Mesendoderm (in vitro differentiated cells): ENCODE results near the gene MACC1.

Source experiments
- DNase-seq: peaks from one replicate; pipeline ENCODE4 v3.0.0; 2013
- H2AK5ac ChIP-seq: 2 replicates; pipeline ENCODE4 v1.6.1; 2013; ENCODE audit warnings: low read length, inconsistent platforms
- H2BK120ac ChIP-seq: 2 replicates; pipeline ENCODE4 v1.6.1; 2013; ENCODE audit warnings: low read depth, mild to moderate bottlenecking, low read length, moderate library complexity, mixed read lengths
- H2BK15ac ChIP-seq: replicated peaks from 2 replicates; pipeline ENCODE4 v1.6.1; 2013; ENCODE audit warnings: low read depth, mild to moderate bottlenecking, moderate library complexity
- H2BK5ac ChIP-seq: 2 replicates; pipeline ENCODE4 v1.6.1; 2013; ENCODE audit warnings: low read length, inconsistent platforms
- H3K18ac ChIP-seq: 2 replicates; pipeline ENCODE4 v1.6.1; 2013; ENCODE audit warnings: mild to moderate bottlenecking, low read length, mixed read lengths
- H3K23ac ChIP-seq: one replicate; pipeline ENCODE4 v1.6.1; 2013; ENCODE audit warnings: low read length
- H3K27ac ChIP-seq: 2 replicates; pipeline ENCODE4 v1.5.1; 2013; ENCODE audit warnings: low read depth, mild to moderate bottlenecking, inconsistent platforms, low read length, moderate library complexity
- H3K27me3 ChIP-seq: 2 replicates; pipeline ENCODE4 v1.6.1; 2013; ENCODE audit warnings: low read length, control low read depth, mild to moderate bottlenecking, inconsistent platforms; ENCODE audit not compliant: insufficient read depth, poor library complexity
- H3K36me3 ChIP-seq: 2 replicates; pipeline ENCODE4 v1.6.1; 2013; ENCODE audit warnings: low read length, inconsistent platforms; ENCODE audit not compliant: control insufficient read depth, insufficient read depth
- H3K4ac ChIP-seq: one replicate; pipeline ENCODE4 v1.6.1; 2013; ENCODE audit warnings: low read depth, mild to moderate bottlenecking, low read length, moderate library complexity
- H3K4me1 ChIP-seq: 2 replicates; pipeline ENCODE4 v1.6.1; 2013; ENCODE audit warnings: low read depth, low read length, inconsistent platforms; ENCODE audit not compliant: control insufficient read depth
- H3K4me2 ChIP-seq: 2 replicates; pipeline ENCODE4 v1.6.1; 2013; ENCODE audit warnings: low read length
- H3K4me3 ChIP-seq: 2 replicates; pipeline ENCODE4 v1.5.1; 2013; ENCODE audit warnings: mild to moderate bottlenecking, low read length
- H3K56ac ChIP-seq: one replicate; pipeline ENCODE4 v1.6.1; 2013; ENCODE audit warnings: low read length
- H3K79me1 ChIP-seq: 2 replicates; pipeline ENCODE4 v1.6.1; 2013; ENCODE audit warnings: low read length, inconsistent platforms
- H3K79me2 ChIP-seq: 2 replicates; pipeline ENCODE4 v1.6.1; 2013; ENCODE audit warnings: mild to moderate bottlenecking, low read length; ENCODE audit not compliant: control insufficient read depth, insufficient read depth
- H3K9ac ChIP-seq: 2 replicates; pipeline ENCODE4 v1.6.1; 2013; ENCODE audit warnings: low read length, inconsistent platforms
- H4K5ac ChIP-seq: one replicate; pipeline ENCODE4 v1.6.1; 2013; ENCODE audit warnings: low read length
- H4K8ac ChIP-seq: one replicate; pipeline ENCODE4 v1.6.1; 2013; ENCODE audit warnings: low read depth, mild to moderate bottlenecking, control low read depth, low read length, moderate library complexity
- WGBS: extraction: QIAGEN DNeasy Blood & Tissue Kit; methylation state at CpG from one replicate; pipeline ENCODE4 v1.1.7; 2013; ENCODE audit warnings: low lambda C conversion rate, missing lambda C conversion rate; ENCODE audit not compliant: insufficient coverage; ENCODE audit errors: extremely low coverage; 5-methylcytosine and 5-hydroxymethylcytosine counted together

MACC1 gene

DNA sequence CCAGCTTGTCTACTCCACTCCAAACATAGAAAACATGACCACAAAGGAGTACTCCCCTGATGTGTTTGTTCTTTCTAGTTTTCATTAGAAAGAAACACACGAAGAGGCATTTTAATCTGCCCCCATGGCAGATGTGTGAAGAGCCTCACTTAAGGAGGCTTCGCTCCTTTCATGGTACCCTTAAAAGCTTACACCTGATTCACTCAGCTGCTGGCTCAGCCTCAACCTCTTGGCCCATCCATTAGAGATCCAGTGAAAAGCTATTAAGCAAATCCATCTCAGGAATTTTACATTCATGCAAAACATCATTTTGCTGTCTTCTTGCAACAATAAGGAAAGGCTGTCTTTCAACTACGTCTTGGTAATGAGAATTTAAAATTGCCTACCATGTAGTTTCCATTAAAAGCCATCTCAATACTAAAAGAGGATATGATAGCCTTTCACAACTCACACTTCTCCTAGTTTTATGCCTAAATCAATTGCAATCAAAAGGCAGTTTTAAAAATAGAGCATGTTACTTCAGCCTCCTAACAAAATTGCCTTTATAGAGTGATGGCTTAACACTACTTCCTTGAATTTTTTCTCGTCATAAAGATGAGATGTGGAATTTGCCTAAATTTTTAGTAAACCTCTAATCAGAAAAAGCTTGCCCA lies 22.7 kb downstream of the MACC1 start:
- no peak overlapping the region for H2AK5ac ChIP-seq
- no peak overlapping the region for H3K4ac ChIP-seq
- no peak for DNase-seq
- no peak overlapping the region for H3K4me3 ChIP-seq
- no peak overlapping the region for H4K5ac ChIP-seq
- H3K56ac ChIP-seq: no peak overlapping the region
- H2BK120ac ChIP-seq: no peak overlapping the region
- H3K79me2 ChIP-seq: no peaks in the 10 kb centered on the region
- H2BK5ac ChIP-seq: no peak overlapping the region
- H3K27ac ChIP-seq: no peak overlapping the region
- H3K4me1 ChIP-seq: peaks cover 2% of the 10 kb centered on the region
- no peak overlapping the region for H4K8ac ChIP-seq
- WGBS: no CpG with 5 or more reads among the region's 4 CpGs
- no peak overlapping the region for H3K4me2 ChIP-seq
- no peaks in the 10 kb centered on the region for H3K36me3 ChIP-seq
- no peak overlapping the region for H3K9ac ChIP-seq
- H3K23ac ChIP-seq: no peak overlapping the region
- no peak overlapping the region for H3K18ac ChIP-seq
- no peak overlapping the region for H2BK15ac ChIP-seq
- H3K27me3 ChIP-seq: no peaks in the 10 kb centered on the region
- H3K79me1 ChIP-seq: no peaks in the 10 kb centered on the region

DNA sequence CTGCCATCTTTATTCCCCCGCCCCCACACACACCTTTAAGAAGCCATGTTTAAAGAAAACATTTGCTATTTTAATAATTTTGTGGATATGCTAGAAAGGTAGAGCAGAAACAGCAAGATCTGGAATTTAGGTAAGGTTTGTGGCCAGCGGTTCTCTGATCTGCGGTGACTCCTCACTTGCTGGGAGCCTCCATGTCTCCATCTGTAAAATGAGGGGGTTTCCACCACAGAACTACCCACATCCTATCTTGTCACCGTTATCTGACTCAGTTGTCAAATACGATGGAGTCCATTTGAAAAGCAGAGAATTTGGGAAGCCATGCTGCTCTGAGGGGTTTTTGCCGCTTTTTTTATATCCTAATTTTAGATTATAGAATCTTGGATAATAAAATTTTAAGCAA lies 23.3 kb downstream of the MACC1 start:
- DNase-seq: no peak
- Histone ChIP-seq H2BK15ac (no peak overlapping the region), H3K9ac (no peak overlapping the region), H2AK5ac (no peak overlapping the region), H3K79me1 (no peaks in the 10 kb centered on the region), H3K27ac (no peak overlapping the region), H3K18ac (no peak overlapping the region), H3K79me2 (no peaks in the 10 kb centered on the region), H3K4me2 (no peak overlapping the region), H4K8ac (no peak overlapping the region), H3K23ac (no peak overlapping the region), H2BK120ac (no peak overlapping the region), H3K56ac (no peak overlapping the region), H2BK5ac (no peak overlapping the region), H3K27me3 (no peaks in the 10 kb centered on the region), H3K4ac (no peak overlapping the region), H3K4me3 (no peak overlapping the region), H4K5ac (no peak overlapping the region), H3K4me1 (peaks cover 2% of the 10 kb centered on the region), H3K36me3 (no peaks in the 10 kb centered on the region)
- no CpG with 5 or more reads among the region's 6 CpGs for WGBS

DNA sequence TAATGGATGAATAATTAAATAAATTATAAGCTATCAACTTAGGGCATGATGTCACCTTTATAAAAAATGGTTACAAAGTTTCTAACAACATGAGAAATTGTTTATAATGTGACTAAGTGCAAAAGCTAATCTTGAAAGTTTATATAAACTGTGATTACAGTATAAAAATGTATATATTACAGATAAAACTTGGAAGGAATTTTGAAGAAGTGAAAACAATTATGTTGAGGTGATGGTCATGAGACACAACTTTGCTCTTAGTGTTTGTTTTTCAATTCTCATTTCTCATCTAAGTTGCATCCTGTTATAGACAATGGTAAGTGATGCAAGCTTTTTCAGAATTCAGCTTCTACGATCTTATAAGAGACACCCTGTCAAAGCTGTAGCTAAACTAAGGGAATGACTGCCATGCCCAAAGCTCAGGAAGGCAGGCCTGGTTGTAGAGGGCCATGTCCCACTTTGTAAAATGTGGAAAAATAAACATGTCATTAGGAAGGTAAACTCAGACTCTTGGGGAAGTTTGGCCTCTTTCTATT lies 23.9 kb downstream of the MACC1 start:
- no peak overlapping the region for H2AK5ac ChIP-seq
- no peak overlapping the region for H2BK5ac ChIP-seq
- no peaks in the 10 kb centered on the region for H3K36me3 ChIP-seq
- no peak overlapping the region for H4K8ac ChIP-seq
- H2BK120ac ChIP-seq: no peak overlapping the region
- H2BK15ac ChIP-seq: no peak overlapping the region
- H3K18ac ChIP-seq: no peak overlapping the region
- DNase-seq: no peak
- no peak overlapping the region for H3K56ac ChIP-seq
- H3K4me1 ChIP-seq: peaks cover 2% of the 10 kb centered on the region
- H3K79me1 ChIP-seq: no peaks in the 10 kb centered on the region
- H3K4me2 ChIP-seq: no peak overlapping the region
- no peak overlapping the region for H3K27ac ChIP-seq
- no peak overlapping the region for H3K4ac ChIP-seq
- H4K5ac ChIP-seq: no peak overlapping the region
- no peak overlapping the region for H3K23ac ChIP-seq
- no peaks in the 10 kb centered on the region for H3K27me3 ChIP-seq
- WGBS: no CpG with 5 or more reads among the region's 1 CpG
- H3K9ac ChIP-seq: no peak overlapping the region
- H3K4me3 ChIP-seq: no peak overlapping the region
- no peaks in the 10 kb centered on the region for H3K79me2 ChIP-seq

DNA sequence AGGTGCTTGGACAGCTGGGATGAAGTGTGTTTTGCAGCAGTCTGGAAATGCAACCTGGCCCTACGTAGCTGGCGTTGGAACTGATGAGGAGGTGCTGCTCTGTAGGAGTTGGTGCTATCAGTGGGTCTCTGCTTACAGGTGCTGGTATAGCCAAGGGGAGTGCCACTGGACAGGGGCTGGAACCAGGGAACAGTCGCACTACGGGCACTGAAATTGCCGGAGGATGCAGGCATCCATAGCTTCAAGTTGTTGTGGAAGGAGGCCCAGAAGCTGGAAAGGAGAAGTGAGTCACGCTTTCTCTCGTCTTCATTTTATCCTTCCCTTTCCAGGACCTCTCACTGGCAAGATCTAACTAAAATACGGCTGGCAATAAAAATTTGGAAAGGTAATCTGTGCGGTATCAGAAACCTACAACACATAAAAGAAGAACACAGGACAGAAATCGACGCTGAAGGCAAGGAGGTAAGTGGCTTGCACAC lies 25.8 kb downstream of the MACC1 start:
- H2AK5ac ChIP-seq: no peak overlapping the region
- no CpG with 5 or more reads among the region's 11 CpGs for WGBS
- no peak overlapping the region for H2BK120ac ChIP-seq

DNA sequence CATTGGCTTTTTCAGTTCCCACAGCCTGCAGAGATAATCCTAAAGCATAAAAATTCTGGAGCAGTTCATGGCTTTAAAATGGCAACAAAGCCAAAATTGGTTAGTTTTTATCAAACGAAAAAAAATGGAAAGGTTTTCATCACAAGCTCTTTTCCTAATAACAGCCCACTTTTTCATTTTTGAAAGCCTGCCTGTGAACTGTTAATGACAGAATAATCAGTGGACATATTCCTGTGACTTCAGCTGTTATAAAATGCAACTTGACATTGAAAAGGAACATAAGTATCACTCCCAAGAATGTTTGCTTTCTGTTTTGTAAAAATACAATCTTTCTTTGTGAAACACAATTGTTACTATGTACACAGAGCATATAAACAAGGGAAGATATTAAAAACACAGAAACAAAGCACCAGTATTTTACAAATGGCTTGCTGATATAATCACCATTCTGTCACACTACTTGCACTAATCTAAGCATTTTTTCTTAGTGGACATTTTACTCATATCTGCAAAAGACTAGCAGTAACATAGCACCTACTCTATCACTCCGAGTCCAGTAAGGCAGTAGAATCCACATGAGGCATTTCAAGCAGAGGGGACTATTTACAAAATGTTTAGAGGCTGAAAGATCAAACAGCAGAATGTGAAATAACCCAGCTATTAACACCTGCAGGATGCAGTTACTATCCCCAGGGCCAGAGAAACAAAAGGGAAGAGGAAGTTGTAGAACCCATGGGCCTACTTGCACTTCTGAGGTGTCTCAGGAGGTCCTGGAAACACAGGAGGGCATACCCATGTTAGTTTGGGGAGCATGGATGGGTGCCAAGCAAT lies 26.4 kb downstream of the MACC1 start:
- Histone ChIP-seq H2BK120ac (no peak overlapping the region), H3K79me2 (no peaks in the 10 kb centered on the region), H3K4me2 (no peak overlapping the region), H3K27me3 (no peaks in the 10 kb centered on the region), H3K4ac (no peak overlapping the region), H4K5ac (no peak overlapping the region), H3K4me3 (no peak overlapping the region), H3K56ac (no peak overlapping the region), H2AK5ac (no peak overlapping the region), H2BK5ac (no peak overlapping the region), H3K36me3 (no peaks in the 10 kb centered on the region), H2BK15ac (no peak overlapping the region), H3K4me1 (peaks cover 2% of the 10 kb centered on the region), H3K27ac (no peak overlapping the region), H4K8ac (no peak overlapping the region), H3K18ac (no peak overlapping the region), H3K23ac (no peak overlapping the region), H3K9ac (no peak overlapping the region), H3K79me1 (no peaks in the 10 kb centered on the region)
- peak; percentile 24 for DNase-seq
- no CpG with 5 or more reads among the region's 2 CpGs for WGBS

More for the DNA sequence above, 25.8 kb downstream of the MACC1 start:
- Histone ChIP-seq H3K4me3 (no peak overlapping the region), H2BK15ac (no peak overlapping the region), H3K23ac (no peak overlapping the region), H3K36me3 (no peaks in the 10 kb centered on the region), H3K9ac (no peak overlapping the region), H3K4ac (no peak overlapping the region), H3K79me2 (no peaks in the 10 kb centered on the region), H3K79me1 (no peaks in the 10 kb centered on the region), H3K4me1 (peaks cover 2% of the 10 kb centered on the region), H4K8ac (no peak overlapping the region), H3K4me2 (no peak overlapping the region), H4K5ac (no peak overlapping the region), H2BK5ac (no peak overlapping the region), H3K27ac (no peak overlapping the region), H3K56ac (no peak overlapping the region), H3K18ac (no peak overlapping the region), H3K27me3 (no peaks in the 10 kb centered on the region)
- no peak for DNase-seq
